Esophagus squamous epithelium (tissue), 4 donors: ENCODE measurements around the gene SESTD1.

Source experiments
- POLR2A ChIP-seq, 4 donors: fragments of 450-650 bp; IDR thresholded peaks; one replicate each; pipeline ENCODE4 v1.6.1; 2017; ENCODE audit warnings: antibody characterized with exemption in 4 of 4, mild to moderate bottlenecking in 4 of 4, moderate library complexity in 3 of 4
- TF ChIP-seq, protein P1 (sequence below), 6 experiments: fragments of 450-650 bp in 4 of 6; fragments of 200-600 bp in 2 of 6; sonication (generic) in 2 of 6; IDR thresholded peaks; one replicate each; pipeline ENCODE4 v1.5.1; 2016 to 2019; ENCODE audit warnings: antibody characterized with exemption in 6 of 6, mild to moderate bottlenecking in 4 of 6, moderate library complexity in 4 of 6

DNA sequence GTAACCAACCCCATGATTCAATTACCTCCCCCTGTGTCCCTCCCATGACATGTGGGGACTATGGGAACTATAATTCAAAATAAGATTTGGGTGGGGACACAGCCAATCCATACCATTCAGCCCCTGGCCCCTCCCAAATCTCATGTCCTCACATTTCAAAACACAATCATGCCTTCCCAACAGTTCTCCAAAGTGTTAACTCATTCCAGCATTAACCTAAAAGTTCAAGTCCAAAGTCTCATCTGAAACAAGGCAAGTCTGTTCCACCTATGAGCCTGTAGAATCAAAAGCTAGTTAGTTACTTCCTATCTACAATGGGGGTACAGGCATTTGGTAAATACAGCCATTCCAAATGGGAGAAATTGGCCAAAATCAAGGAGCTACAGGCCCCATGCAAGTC, 182.7 kb downstream of the SESTD1 start:
- no peak for TF ChIP-seq POLR2A (IDR thresholded peaks at IDR 0.05)
- TF ChIP-seq, protein P1, sequence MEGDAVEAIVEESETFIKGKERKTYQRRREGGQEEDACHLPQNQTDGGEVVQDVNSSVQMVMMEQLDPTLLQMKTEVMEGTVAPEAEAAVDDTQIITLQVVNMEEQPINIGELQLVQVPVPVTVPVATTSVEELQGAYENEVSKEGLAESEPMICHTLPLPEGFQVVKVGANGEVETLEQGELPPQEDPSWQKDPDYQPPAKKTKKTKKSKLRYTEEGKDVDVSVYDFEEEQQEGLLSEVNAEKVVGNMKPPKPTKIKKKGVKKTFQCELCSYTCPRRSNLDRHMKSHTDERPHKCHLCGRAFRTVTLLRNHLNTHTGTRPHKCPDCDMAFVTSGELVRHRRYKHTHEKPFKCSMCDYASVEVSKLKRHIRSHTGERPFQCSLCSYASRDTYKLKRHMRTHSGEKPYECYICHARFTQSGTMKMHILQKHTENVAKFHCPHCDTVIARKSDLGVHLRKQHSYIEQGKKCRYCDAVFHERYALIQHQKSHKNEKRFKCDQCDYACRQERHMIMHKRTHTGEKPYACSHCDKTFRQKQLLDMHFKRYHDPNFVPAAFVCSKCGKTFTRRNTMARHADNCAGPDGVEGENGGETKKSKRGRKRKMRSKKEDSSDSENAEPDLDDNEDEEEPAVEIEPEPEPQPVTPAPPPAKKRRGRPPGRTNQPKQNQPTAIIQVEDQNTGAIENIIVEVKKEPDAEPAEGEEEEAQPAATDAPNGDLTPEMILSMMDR (IDR thresholded peaks at IDR 0.05): no peak
